SH-SY5Y (cell line): ENCODE data around the gene NDUFS2.

ENCODE experiments used
- GATA2 ChIP-seq: IDR thresholded peaks from 2 replicates; pipeline ENCODE4 v1.6.1; 2011; ENCODE audit warnings: mild to moderate bottlenecking, low read depth, low read length
- GATA3 ChIP-seq: IDR thresholded peaks from 2 replicates; pipeline ENCODE4 v1.6.1; 2011; ENCODE audit warnings: low read depth, mild to moderate bottlenecking, low read length, moderate library complexity

The NDUFS2 gene

DNA sequence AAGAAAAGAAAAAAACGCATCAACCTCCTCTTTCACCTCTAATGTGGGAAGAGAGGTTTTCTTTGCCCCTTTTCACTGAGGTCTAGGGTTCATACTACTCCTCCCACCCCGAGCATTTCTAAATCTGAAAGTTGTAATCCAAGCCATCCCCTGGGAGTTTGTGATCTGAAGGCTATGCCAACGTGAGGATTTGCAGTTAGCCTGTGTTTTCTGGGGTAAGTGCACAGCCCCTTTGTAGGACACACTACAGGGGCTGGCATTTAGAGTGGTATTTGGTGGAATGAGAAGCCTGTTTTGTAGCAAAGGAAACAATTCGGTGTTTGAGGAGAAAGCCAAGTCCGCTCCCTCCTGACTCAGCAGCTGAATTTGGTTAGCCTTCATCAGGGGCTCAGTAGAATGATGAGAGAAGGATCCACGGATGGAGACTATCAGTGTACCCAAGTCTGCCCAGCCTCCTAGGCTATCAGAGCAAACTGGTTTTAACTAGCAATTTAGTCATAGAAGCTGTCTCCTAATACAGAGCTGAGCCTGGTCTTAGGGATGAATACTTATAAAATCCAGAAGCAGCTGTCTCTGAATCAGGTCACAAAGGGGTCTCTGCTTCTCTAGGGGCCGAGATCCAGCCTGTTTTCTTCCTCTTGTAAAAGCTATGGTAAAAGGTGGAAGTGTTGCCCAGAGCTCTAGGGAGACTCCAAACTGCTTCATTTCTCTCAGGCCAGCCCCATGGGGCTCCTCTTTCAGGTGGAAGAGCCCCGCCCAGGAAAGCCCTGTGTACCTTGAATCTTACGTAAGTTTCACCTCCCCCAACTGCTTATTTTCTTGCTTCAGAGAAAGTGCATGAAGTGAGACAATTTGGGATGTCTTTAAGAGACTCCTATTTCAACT is 58.5 kb downstream of the NDUFS2 start:
- TF ChIP-seq GATA2 (no peak), GATA3 (no peak)

DNA sequence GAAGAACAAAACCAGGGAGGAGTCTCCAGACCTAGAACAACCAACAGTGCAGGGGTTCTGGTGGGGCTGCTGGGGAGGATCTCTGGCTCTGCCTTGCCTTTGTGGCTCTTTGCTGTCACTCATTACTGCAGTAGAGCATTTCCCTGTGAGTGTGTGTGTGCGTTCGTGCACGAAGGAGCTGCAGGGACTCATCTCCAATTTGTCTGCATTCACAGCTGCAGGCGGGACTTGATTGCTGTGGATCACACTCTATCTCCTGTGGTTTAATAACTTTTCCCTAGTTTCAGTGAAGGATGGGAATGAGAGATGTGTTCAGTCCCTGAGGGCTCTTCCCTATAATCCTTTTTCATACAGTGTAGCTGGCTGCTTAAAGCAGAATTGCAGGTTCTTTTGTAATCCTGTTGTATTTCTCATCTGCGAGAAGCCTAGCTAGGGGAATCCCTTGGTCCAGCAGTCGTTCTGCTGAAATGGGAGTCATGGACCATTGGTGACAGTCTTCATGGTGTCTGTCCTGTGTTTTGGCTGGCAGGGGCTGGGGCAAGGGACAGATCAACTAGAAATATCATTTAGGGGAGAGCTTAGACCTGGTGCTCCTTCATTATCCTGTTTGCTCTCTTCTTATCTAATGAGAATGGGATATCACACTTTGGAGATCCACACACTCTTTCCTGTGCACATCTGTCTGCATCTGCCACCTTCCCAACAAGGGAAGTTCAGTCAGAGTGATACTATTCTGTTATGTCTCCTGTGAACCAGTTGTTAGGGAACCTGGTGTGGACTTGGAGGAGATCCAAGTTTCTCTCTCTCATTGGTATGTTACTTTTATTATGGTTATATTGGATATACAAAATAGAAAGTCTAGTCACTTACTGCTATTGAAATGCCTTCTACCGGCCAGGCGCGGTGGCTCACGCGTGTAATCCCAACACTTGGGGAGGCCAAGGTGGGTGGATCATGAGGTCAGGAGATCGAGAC is 59.4 kb downstream of the NDUFS2 start:
- TF ChIP-seq GATA3 (no peak), GATA2 (no peak)
